Epithelial cell of proximal tubule (primary cell): Measurements from ENCODE around the gene ELFN1. TPM values are rescaled to one million over a fixed set of nuclear protein-coding genes. Genes with fewer than 3 reads are reported as not detected.

Experiments used
- DNase-seq: peaks from one replicate; pipeline ENCODE4 v3.0.0-alpha.2; 2011; ENCODE audit warnings: low read depth
- H3K4me3 ChIP-seq: 2 replicates; pipeline ENCODE4 v1.5.1; 2011; ENCODE audit warnings: low read depth, mild to moderate bottlenecking, low read length
- CTCF ChIP-seq: conservative IDR thresholded peaks from 2 replicates; pipeline ENCODE4 v1.5.1; 2012; ENCODE audit warnings: low read depth, mild to moderate bottlenecking, low read length
- total RNA-seq: library from RNA; depleted of rRNA; stranded (reverse); fragments of >200 nt; gene quantifications from 2 replicates; pipeline ENCODE4 v1.2.3, GENCODE V29; 2015

The ELFN1 gene
- total RNA-seq, 1 donor from 2014 or later: 0.23 TPM

- DNase-seq: no peak
- no peak for TF ChIP-seq CTCF
- H3K4me3 ChIP-seq: no peak overlapping the region
Measured at GRCh38 chr7:1727812-1728570, 57.9 kb downstream of the ELFN1 start.

- H3K4me3 ChIP-seq: no peak overlapping the region
- no peak for TF ChIP-seq CTCF
- no peak for DNase-seq
Measured at GRCh38 chr7:1729183-1729582, 59.1 kb downstream of the ELFN1 start.

DNA sequence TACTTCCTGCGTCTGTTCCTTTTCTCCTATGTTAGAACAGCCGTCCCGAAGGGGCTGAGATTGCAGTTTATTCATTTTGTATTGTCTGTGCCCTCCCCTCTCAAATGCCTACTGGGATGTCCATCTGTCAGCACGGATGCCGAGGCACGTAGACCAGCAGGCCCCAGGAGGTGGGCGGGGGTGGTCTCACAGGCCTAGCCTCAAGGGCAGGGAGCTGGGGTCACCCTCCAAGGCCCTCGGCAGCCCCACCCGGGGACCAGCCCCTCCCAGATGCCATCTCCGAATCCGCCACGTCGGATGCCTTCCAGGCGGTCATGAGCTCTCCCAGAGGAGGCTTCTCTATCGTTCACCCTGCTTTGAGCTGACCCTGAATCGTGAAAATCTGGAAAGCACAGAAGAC is 59.7 kb downstream of the ELFN1 start:
- TF ChIP-seq CTCF: no peak
- DNase-seq: no peak
- no peak overlapping the region for H3K4me3 ChIP-seq

DNA sequence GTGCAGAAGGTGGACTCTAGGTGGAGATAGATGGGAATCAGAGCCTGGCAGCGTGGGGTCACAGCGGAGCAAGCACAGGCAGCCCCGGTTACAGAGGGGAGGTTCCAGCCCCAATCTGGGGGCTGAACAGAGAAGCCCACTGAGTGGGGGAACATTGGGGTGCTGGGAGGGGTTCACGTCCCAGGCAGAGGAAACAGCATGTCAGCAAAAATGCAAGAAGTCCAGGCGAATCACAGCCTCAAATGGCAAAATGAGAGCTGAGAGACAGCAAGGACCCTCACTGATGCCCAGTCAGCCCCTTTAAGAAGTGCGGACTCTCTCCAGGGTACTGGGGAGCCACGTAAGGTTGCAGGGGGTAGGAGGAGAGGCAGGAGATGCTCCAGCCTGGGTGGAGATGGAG is 62.0 kb downstream of the ELFN1 start:
- no peak for TF ChIP-seq CTCF
- DNase-seq: no peak
- no peak overlapping the region for H3K4me3 ChIP-seq

DNA sequence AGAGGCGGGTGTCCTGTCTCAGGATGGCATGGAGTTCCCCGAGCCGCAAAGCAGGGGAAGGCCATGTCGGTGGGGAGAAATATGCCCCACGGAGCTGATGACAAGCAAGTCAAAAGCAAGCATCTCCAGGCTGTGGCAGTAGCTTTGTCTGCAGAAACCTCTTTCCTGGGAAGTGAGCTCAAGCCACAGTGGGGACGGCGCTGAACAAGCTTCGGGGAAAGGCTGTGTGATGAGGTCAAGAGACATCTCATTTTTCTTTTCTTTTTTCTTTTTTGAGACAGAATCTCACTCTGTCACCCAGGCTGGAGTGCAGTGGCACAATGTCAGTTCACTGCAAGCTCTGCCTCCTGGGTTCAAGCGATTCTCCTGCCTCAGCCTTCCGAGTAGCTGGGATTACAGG is 62.6 kb downstream of the ELFN1 start:
- TF ChIP-seq CTCF: no peak

DNA sequence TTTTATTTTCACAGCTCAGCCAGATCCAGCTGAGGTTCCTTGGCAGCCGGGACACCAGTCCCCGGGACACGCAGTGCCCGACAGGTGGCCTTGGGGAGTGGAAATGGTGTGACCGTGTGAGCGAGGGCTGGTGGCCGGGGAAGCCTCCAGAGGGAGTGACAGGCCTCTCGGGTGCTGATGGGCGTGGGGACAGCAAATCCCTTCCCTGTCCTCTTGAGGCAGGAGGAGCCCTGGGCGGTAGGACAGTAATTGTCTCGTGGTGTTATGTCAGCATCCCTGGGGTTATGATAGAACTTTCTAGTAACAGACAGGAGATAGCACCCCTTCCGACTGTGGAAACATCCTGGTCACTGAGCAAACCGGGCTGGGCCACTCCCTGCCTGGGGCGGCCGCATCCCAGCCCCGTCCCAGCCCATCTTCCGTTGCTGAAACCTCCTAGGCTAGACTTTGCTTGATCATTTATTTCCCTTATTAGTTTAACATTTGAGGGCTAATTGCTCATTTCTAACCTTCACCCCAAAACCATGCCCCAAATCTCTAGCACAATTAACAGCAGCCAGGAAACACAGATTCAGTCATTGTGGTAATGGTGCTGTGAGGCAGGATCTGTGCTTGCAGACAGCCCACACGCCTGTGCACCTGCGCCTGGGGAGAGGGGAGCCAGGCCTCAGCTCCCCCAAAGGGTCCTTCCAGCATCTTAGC is 63.3 kb downstream of the ELFN1 start:
- DNase-seq: no peak
- no peak overlapping the region for H3K4me3 ChIP-seq
- no peak for TF ChIP-seq CTCF

More for the DNA sequence above, 62.6 kb downstream of the ELFN1 start:
- DNase-seq: no peak
- H3K4me3 ChIP-seq: no peak overlapping the region
